Loucy (cell line): ENCODE results near the gene LIMS3.
"Not testable (repeated sequence)": the region's sequence is repeated elsewhere in the genome, so short reads cannot be mapped to it uniquely, and the experiment has no call there.

Source experiments
- CTCF ChIP-seq: fragments of 200-600 bp; sonication (generic); conservative IDR thresholded peaks from 2 replicates; pipeline ENCODE4 v1.5.1; 2014; ENCODE audit warnings: mild to moderate bottlenecking, antibody characterized with exemption, low read length
- EZH2phosphoT487 ChIP-seq: fragments of 200-600 bp; IDR thresholded peaks from 2 replicates; pipeline ENCODE4 v1.6.1; 2018; ENCODE audit warnings: antibody characterized with exemption, mild to moderate bottlenecking, moderate library complexity, borderline replicate concordance

DNA sequence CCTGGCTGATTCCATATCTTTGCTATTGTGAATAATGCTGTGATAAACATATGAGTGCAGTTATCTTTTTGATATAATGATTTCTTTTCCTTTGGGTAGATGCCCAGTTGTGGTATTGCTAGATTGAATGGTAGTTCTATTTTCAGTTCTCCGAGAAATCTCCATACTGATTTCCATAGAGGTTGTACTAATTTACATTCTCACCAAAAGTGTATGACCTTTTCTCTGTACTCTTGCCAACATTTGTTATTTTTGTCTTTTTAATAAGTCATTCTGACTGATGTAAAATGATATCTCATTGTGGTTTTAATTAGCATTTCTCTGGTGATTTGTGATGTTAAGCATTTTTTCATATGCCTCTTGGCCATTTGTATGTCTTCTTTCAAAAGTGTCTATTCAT lies 16.4 kb upstream of the LIMS3 start:
- TF ChIP-seq CTCF, EZH2phosphoT487: not testable (repeated sequence)
